HG03565 (cell line): ENCODE measurements around the gene SAFB2.
"Not testable (repeated sequence)": the region's sequence is repeated elsewhere in the genome, so short reads cannot be mapped to it uniquely, and the experiment has no call there.

Experiments used
- ATAC-seq: cut with Tn5 transposase; IDR thresholded peaks from one replicate; pipeline ENCODE4 v1.9.1; 2021; ENCODE audit warnings: mild to moderate bottlenecking, moderate library complexity; ENCODE audit not compliant: unreplicated experiment

The SAFB2 gene

DNA sequence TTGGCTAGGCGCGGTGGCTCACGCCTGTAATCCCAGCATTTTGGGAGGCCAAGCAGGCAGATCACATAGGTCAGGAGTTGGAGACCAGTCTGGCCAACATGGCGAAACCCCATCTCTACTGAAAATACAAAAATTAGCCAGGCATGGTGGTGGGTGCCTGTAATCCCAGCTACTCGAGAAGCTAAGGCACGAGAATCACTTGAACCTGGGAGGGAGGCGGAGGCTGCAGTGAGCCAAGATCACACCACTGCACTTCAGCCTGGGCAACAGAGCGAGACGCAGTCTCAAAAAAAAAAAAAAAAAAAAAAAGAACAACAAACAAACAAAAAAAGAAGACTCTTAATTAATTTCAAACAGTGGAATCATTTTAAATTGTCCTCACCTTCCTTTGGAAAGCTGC lies 13.8 kb downstream of the SAFB2 start:
- ATAC-seq, result not testable (repeated sequence)

DNA sequence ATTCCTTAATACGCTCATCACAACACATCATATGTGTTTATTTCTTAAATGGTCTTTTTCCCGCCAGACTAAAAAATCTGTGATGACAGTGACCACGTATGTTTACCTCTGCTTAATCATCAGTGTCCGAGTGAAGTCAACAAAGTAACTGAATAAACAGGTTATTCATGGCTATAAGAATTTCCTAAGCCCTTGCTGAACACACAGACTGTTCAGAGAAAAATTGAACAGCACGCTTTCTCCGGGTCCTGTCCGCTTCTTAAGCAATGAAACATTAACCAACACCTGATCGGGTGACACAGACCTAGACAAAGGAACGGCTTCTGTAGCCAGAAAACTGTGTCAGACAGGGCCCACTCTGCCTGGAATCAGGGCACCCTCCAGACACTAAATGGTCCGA lies 14.3 kb downstream of the SAFB2 start:
- ATAC-seq, result no peak

DNA sequence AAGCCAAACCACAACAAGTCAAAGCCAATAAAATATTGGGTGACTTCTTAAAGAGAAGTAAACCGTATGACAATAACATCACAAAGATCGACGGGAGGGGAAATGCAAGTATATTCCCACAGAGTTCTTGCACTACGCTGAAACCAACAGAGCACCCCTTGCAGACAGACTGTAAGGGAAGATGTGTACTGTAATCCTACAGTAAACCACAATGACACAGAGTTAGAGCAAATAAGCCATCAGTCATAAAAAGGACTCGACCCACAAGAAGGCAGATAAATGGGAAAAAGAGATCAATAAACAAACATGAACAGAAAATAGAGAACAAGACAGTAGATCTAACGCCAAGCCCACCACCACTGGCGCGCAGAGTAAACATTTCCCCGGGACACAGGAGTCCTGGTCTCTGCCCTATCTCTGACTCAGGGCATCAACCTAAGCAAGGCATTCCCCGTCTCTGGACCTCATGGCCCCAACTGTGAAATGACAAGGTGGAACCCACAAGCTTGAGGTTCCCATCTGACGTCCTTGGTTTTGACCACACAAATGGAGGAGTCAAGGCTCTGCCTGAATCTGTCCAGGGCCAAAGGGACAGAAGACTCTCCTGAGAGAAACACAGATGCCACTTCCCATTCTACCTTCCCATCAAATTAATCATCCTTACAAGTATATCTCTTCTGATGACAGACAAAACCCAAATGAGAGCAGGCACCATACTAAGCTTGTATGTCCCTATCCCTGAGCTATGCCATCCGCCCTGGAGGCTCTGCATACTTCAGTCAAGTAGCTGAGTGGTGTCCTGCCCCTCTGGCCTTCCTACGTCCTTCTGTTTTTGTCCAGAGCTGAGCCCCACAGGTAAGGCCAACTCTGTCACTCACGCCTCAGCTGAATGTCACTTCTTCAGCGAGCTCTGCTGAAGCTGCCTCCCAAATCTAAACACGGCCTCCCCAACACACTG lies 15.0 kb downstream of the SAFB2 start:
- no peak for ATAC-seq

DNA sequence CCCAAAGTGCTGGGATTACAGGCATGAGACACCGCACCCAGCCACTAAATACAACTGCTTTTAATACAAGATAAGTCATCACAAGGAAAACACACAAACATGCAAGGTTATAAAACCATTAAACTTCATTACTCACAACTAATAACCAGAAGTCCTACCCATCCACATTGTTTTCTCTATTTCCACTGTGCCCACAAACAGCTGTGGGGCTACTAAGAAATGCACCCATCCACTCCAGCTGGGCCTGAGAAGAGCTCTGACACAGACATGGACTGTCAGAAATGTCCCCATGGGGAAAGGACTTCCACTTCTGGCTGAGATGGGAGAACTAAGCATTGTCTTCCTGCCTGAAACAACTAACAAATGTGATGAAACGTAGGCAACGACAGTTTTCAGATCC lies 17.2 kb downstream of the SAFB2 start:
- ATAC-seq, result no peak

DNA sequence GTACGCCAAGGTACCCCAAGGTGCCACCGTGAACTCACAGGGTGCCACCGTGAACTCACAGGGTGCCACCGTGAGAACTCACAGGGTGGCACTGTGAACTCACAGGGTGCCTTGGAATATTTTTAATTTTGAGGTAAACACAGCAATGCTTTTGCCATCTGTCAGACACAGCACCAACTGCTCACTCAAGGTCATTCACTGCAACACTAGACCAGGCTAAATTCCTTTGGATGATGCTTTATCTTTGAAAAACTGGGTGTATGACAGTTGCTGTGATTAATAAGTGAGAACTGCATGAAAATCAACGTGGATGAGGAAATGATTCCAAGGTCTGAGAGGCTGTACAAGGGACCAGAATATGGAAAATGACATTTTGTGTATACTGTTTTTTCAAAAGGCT lies 18.9 kb downstream of the SAFB2 start:
- no peak for ATAC-seq

DNA sequence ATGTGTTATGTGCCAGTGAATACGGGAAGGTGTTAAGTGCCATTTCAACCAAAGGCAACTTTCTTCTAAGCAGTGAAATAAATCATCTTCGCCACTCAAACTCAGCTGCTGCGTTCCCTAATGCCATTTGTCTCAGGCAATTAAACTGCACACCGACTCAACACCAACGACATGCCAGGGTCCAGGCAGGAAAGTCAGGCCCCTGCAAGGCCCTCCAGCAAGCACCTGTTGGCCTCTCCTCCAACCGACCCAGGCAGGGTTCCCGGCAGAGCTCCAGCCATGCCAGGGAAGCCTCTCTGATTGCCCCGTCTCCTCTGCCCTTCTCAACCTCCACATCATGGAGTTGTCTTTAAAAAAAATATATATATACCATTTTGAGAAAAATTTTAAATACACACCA lies 21.8 kb downstream of the SAFB2 start:
- no peak for ATAC-seq

DNA sequence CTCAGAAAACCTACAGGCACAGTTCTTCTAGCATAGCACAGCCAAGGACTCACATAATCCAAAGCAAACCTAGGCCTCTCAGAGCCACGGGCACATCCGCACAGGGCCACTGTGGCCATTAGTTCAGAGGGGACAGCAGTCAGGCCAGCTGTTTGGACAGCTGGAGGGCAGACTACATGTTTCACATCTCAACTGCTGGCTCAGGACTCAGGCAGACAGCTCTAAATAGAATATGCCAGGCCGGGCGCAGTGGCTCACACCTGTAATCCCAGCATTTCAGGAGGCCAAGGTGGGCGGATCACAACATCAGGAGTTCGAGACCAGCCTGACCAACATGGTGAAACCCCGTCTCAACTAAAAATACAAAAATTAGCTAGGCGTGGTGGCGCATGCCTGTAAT lies 26.8 kb downstream of the SAFB2 start:
- ATAC-seq, result no peak

DNA sequence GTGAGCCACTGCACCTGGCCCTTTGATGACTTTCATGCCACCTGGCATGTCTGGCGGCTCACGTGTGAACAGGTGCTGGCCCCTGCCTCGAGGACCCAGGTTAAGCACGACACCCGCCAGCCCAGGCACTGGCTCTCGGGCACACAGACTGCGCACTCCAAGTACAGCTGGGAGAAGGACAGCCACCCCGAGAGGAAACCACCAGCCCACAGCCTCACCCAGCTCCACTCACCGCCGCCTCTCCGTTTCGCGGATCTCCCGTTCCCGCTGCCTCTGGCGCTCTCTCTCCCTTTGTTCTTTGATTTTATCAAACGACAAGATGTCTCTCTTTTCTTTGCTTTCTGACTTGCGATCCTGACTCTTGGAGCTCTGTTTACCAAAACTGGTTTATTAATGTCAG lies 27.4 kb downstream of the SAFB2 start:
- ATAC-seq, result no peak

DNA sequence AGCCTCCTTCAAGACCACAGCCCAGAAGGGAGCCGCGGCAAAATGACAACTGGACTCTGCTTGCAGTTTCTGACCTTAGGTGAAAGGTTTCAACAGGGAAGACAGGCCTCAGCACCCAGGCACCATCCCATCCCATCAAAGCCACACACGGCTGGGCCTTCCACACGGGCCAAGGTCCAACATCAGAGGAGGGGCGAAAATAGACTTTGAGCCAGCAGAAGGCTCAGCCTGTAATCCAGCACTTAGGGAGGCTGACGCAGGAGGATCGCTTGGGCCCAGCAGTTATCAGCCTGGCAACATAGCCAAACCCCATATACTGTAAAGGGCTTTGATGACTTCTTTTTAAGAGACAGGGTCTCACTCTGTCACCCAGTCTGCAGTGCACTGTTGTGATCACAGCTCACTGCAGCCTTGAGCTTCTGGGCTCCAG lies 28.0 kb downstream of the SAFB2 start:
- ATAC-seq, result no peak

DNA sequence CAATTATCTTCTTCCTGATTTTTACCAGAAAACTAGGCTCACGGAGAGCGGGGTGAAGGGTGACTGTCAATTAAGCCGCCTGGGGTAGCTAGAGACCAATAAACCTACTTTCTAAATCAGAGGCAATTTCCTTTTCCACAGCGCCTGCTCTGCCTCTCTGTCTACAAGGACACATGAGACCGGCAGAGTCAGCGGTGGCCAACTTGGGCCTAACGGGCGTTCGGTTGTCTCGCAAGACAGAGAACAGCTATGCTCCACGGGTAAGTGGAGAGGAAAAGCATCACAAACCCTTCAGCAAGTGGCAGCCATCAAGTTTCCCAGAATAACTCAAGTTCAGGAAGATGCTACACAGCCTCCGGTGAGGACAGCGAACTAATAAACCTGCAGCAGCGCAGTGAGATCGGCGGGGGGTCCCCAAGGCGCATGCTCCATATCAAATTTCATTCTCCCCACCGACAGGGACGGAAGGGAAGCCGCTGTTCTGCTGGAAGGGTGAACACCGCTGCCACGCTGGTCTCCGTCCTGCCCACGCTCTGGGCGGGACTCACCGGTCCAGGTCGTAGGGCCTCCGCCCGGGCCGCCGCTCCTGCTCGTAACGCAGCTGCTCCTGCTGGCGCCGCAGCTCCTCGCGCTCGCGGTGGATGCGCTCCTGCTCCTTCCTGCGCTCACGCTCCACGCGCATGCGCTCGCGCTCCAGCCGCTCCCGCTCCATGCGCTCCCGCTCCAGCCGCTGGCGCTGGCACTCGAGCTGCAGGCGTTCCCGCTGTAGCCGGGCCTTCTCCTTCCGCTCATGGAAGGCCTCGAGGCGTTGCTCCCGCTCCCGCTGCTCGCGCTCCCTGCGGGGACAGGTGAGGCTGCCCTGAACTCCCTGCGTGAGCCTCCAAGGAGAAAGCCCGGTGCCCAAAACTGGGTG lies 29.0 kb downstream of the SAFB2 start:
- ATAC-seq, result no peak

DNA sequence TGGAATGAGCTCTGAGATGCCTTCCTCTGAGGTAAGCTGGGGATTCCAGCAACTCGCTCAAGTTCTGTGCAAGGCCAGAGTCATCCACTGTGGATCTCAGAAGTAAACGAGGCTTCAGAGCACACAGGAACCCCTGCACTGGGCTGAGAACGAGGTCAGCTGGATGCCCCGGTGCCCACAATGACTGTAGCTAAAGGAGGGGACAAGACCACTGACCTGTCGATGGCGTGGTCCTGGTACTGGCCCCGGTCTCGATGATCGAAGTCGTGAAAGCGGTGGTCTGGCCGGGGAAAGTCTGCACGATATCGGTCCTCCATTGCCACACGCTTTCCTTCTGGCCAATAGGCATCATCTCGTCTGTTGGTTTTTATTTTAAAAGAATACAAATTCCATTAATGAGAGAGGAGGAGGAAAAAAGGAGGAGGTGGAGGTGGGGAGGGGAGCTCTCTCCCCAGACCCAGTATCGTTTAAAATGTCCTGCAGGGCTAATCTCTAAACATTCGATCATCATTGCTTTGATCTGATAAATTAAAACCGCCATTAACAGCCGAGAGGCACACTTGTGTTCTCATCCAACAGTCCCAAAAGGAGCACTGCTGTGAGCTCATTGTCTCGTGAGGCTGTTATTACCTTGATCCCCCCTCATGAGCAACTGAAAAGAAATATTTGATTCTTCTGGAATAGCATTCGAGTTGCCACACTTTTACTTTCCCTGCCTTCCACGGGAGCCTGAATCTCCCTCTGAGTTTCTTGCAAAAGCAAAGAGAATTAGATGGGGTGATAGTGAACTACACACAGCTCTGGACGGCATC lies 29.8 kb downstream of the SAFB2 start:
- ATAC-seq, result no peak

DNA sequence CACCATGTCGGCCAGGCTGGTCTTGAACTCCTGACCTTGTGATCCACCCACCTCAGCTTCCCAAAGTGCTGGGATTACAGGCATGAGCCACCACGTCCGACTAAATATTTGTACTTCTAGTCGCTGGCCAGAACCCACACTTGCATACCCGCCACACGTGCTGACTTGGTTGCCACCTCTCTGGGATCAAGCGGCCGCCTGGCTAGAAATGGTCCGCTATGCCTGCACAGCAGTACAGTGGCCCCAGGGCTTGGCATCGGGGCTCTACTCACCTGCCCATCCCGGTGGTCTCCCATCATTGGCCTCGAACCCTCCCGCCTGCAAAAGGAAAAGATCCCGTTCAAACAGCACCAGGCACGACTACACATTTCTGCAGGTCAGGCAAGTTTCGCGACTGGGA lies 31.1 kb downstream of the SAFB2 start:
- no peak for ATAC-seq

DNA sequence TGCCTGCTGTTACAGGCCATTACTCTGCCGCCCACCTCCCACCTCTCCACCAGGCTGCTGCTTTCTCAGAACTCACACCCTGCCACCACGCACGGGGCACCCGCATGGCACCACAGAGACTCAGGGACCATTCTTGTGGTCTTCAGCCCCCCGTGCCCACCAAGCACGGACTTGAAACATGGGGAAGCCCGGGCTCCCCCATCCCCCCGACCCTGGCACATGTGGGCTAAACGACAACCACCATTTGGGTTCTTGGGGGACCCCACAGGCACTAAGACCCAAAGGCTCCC lies 31.8 kb downstream of the SAFB2 start:
- no peak for ATAC-seq

DNA sequence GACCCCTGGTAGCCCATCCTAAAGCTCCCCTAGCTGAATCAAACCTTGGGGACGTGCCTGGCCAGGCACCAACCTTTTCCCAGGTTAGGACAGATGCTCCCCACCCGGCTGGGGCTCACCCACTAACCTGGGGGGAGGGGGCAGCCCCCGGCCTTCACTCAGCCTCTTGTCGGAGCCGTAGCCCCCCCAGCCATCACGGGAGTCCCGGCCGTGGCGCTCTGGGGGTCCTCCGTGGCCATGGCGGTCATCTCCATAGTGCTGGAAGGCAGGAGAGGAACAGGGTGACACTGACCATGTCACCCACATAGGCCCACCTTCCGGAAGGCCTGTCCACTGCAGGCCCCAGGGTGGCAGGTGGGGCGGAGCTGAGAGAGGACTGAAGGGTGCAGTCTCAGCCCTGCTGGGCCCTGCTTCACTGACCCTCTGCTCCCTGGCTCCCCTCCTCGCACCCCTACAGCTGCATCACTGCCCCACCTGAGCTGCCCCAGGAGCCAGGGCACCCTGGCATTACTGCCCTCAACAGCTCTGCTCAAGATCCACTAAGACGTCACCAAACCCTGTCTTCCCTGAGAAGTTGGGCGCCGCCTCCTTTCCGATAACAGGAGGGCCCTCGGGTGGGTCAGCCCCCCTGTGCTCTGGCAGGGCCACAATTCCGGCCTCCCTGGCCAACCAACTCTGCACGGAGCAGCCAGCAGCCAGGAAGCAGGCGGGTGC lies 32.3 kb downstream of the SAFB2 start:
- no peak for ATAC-seq

DNA sequence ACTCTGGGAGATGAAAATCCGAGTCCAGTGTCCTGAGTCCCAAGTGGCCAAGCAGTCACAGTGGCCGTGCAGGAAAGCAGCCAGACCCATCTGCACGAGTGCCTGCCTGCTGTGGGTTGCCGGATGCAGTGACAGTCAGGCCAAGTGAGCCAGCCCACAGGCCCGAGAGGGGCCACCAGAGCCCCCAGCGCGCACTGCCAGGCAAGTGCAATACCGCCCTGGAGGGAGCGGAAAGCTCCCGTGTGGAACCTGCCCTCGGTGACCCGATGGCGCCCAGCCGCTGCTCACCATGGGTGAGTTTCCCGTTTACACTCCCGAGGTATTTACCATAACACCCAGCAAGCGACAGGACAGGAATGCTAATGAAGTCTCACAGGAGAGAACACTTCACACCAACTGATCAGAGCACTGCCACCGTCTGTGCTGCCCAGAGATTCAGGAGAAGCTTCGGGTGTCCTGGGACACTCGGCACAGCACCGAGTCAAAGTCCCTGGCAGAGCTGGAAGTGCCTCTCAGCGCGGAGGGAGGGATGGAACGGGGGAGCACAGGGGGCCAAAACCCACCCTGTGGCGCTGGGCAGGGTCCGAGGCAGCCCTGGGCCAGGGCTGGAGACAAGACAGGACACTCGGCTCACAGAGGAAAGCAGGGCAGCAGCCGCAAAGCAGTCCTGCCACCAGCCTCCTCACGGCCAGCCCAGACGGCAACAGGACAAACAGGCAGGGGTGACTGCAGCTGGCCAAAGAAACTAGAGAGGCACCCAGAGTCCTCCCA lies 33.5 kb downstream of the SAFB2 start:
- ATAC-seq, result no peak

DNA sequence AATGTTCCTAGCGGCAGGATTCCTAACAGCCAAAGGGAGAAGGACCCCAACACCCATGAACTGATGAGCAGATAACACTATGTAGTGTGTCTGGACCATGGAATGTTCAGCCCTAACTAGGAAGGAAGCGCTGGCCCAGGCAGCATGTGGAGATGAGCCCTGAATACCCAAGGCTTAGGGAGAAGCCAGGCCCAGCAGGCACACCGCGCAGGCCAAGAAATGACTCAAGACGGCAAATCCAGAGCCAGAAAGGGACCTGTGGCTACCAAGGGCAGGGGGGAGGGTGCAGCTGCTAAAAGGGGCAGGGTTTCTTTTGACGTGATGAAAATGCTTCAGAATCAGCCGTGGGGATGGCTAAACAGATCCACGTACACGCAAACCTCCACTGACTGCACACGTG lies 34.1 kb downstream of the SAFB2 start:
- ATAC-seq, result no peak

DNA sequence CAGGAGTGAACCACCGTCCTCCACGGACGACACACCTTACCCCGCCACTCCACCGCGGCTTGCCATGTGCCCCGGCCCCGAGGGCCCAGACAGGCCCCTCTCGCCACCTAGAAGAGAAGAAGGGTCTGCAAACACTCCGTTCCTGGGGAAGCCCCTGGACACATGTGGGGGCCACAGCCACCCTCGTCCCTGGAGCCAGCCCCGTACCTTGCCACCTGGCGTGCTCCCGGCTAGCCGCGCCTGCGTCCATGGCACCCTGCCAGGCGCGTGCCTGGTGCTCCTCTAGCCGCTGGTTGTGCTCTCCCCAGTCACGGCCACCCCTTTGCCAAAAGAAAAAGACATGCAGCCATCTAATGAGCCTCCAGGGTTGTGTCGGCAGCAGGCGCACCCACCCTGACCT lies 34.9 kb downstream of the SAFB2 start:
- ATAC-seq, result no peak

DNA sequence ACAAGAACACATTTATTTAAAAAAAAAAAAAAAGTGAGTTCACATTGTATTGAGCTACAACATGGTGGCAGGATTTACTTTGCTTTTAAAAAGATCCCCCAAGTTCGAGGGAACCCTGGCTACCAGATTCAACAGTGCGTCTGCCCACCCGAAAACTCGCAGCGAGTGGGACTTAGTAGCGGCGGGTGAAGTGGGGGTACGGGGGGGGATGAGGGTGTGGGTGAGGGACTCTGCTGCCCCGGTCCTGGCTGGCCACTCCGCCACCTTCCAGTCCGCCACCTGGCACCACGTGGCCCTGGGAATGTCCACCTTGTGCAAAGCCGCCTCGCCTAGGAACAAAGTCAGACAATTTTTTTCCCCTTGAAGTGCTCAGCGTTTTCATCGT lies 35.5 kb downstream of the SAFB2 start:
- ATAC-seq, result no peak

DNA sequence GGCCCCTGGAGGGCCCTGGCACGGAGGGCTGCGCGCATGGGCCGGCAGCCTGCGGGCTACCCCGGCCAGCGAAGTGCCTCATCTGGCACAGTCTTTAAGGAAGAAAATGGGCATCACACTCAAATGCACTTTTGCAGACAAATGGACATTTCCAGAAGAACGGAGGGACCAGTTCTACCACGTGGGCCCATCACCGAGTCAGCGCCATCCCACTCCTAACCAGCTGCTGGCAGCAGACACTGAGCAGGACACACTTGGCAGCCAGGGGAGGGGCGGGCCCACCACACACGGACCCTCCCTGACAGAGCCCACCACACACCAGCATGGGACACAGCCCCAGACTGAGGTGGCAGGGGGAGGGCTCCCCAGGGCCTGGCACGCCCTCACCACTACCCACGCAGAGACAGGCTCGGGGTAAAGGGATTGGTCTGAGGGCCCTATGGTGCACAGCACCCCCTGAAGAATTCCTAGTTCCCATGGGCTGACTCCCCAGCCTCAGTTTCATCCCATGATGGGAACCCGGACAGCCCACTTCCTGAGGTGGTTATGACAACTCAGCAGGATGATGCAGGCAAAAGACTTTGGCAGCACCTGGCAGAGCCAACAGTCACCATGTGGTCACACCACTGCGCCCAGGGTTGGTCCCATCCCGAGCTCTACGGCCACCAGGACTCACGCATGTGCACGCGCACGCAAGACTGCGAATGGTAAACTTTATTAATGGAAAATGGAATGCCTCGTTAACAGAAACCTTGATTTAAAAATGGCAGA lies 36.1 kb downstream of the SAFB2 start:
- no peak for ATAC-seq
